Heart right ventricle (tissue), 16 donors: ENCODE measurements around the gene UBASH3B. TPM values are rescaled to one million over a fixed set of nuclear protein-coding genes. Genes with fewer than 3 reads are reported as not detected.

Experiments used
- ATAC-seq, 8 donors: fragments of 200-7000 bp; cut with Tn5 transposase; one replicate each; pipeline ENCODE4 v1.9.1; 2020; ENCODE audit warnings: mild to moderate bottlenecking in 8 of 8, moderate library complexity in 8 of 8, moderate number of reproducible peaks in 1 of 8
- DNase-seq, 2 donors: peaks; one replicate each; pipeline ENCODE4 v3.0.0-alpha.2; 2020
- H3K27ac ChIP-seq, 10 donors: fragments of 200-600 bp; sonication (generic) in 2 of 10; one replicate each; pipeline versions ENCODE4 v1.5.0 to v1.8.0; 2020 to 2022; ENCODE audit warnings: mild to moderate bottlenecking in 3 of 10
- H3K27me3 ChIP-seq, 7 donors: fragments of 200-600 bp; one replicate each; pipeline ENCODE4 v1.8.0; 2021 to 2022; ENCODE audit warnings: mild to moderate bottlenecking in 2 of 7
- H3K36me3 ChIP-seq, 9 donors: fragments of 200-600 bp; sonication (generic) in 1 of 9; one replicate each; pipeline versions ENCODE4 v1.5.0 to v1.8.0; 2020 to 2022; ENCODE audit warnings: mild to moderate bottlenecking in 2 of 9
- H3K4me1 ChIP-seq, 9 donors: fragments of 200-600 bp; sonication (generic) in 1 of 9; one replicate each; pipeline versions ENCODE4 v1.5.0 to v1.8.0; 2020 to 2022; ENCODE audit warnings: mild to moderate bottlenecking in 4 of 9
- H3K4me3 ChIP-seq, 10 donors: fragments of 200-600 bp; sonication (generic) in 2 of 10; one replicate each; pipeline versions ENCODE4 v1.5.0 to v1.8.0; 2020 to 2022; ENCODE audit warnings: mild to moderate bottlenecking in 7 of 10, moderate library complexity in 2 of 10
- H3K9me3 ChIP-seq, 11 donors: fragments of 200-600 bp in 10 of 11; sonication (generic) in 2 of 11; one replicate each; pipeline versions ENCODE4 v1.5.0 to v1.8.0; 2013 to 2022; ENCODE audit warnings: mild to moderate bottlenecking in 2 of 11, control low read depth in 1 of 11, moderate library complexity in 1 of 11
- CTCF ChIP-seq, 9 donors: fragments of 200-600 bp; sonication (generic) in 2 of 9; IDR thresholded peaks; one replicate each; pipeline versions ENCODE4 v1.5.0 to v1.8.0; 2021 to 2022; ENCODE audit warnings: antibody characterized with exemption in 9 of 9, mild to moderate bottlenecking in 5 of 9, moderate library complexity in 1 of 9
- WGBS, 2 donors: extraction: QIAGEN DNeasy Blood & Tissue Kit; methylation state at CpG; one replicate each; pipeline ENCODE4 v1.1.7; 2013; ENCODE audit warnings: inconsistent platforms in 1 of 2; 5-methylcytosine and 5-hydroxymethylcytosine counted together
- intact Hi-C, 10 donors: fragments of 100-400 bp; cut with DNase I; formaldehyde crosslinking; loops; one replicate each; pipeline versions ENCODE4 v1.11.1 to v1.14.2; 2022
- polyA plus RNA-seq, 2 donors: library from polyadenylated mRNA; stranded (reverse); fragments of 200-250 nt; gene quantifications; one replicate each; pipeline ENCODE4 v1.2.3, GENCODE V29; 2013
- total RNA-seq, 10 donors: library from RNA; stranded (reverse); fragmentation: NEBNext Ultra II Directional in 3 of 10; extraction: Animal tissue kit (Norgen Biotek cat#: 25700) in 3 of 10; gene quantifications; one replicate each; pipeline versions ENCODE4 v1.2.1 to v1.2.4, GENCODE V29; 2021 to 2023
- donor health status: Arrhythmogenic right ventricular cardiomyopathy.
- donor health status: ischemic (EF 13 %, LVEDD 7.1; RV severe dilation, severe dysfunction).
- donor health status: healthy with polysubstance abuse.
- donor health status: DM: no; HTN: yes; CAD: no.
- donor health status: DM: no; HTN: no; CAD: no.
- donor health status: ischemic (EF 25% LVEDD 6.9; RV normal size, moderate dysfunction).
- donor health status: ischemic (EF 25% LVEDD 5.7; RV mildly dilated, moderate dysfunction).
- donor health status: healthy.
- donor health status: DM: yes; HTN: yes; CAD: no.
- donor health status: Ischemic cardiomyopathy.
- donor health status: ischemic (EF 35%, LVEDD 5.7; RV mildly dilated, moderate dysfunction).
- donor health status: nonischemic (EF 11% LVEDD 7.7; RV severe dilation, severe dysfunction).
- donor health status: DM: yes; HTN: yes; CAD: no.
- donor health status: PGD.
- donor health status: ischemic (EF 29% LVEDD 5.4; RV normal size, mild dysfunction).
- donor health status: nonischemic (EF 23%, LVEDD 6.1; RV moderate dilation, normal function).

The UBASH3B gene
- total and polyA plus RNA-seq, 12 donors, result 0.51 to 8.0 (median 1.5) TPM

GRCh38 chr11:122681735-122682134 is 26.2 kb downstream of the UBASH3B start:
- intact Hi-C loops, result no loop called here
- no peak for TF ChIP-seq CTCF (IDR thresholded peaks at IDR 0.05)
- H3K36me3 ChIP-seq, result no peaks in the 10 kb centered on the region
- H3K4me3 ChIP-seq, result no peak overlapping the region
- 69 to 88% methylated on average over 7 of the region's 7 CpGs for WGBS, 2 donors
- ATAC-seq (peak in 2 of 8 donors; percentile 33 to 59), DNase-seq (no peak)
- peaks cover 0 to 7% (median 0%) of the 10 kb centered on the region in 9 donors for H3K4me1 ChIP-seq
- H3K27ac ChIP-seq, result no peak overlapping the region
- H3K9me3 ChIP-seq, result no peaks in the 10 kb centered on the region
- H3K27me3 ChIP-seq, result no peaks in the 10 kb centered on the region

DNA sequence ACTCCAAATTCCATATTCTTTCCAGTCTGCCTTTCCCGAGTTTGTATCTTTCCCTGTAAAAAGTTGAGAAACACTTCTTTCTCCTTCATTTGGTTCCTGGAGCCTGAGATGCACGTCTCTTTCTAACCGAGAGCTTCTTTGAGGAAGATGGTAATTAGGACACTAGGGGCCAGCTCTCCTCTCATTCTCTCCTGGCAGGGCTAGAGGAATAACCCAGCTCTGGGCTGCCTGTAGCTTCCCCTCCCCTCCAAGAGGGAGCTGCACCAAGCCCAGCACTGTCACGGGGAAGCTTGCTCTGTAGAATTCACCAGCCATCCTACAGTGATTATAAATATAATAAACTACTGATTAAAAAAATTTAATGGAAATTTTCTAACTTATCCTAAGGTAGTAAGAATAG is 26.9 kb downstream of the UBASH3B start:
- TF ChIP-seq CTCF (IDR thresholded peaks at IDR 0.05), result no peak
- WGBS, 2 donors, result 68 to 88% methylated on average over 4 of the region's 4 CpGs
- ATAC-seq, result no peak

DNA sequence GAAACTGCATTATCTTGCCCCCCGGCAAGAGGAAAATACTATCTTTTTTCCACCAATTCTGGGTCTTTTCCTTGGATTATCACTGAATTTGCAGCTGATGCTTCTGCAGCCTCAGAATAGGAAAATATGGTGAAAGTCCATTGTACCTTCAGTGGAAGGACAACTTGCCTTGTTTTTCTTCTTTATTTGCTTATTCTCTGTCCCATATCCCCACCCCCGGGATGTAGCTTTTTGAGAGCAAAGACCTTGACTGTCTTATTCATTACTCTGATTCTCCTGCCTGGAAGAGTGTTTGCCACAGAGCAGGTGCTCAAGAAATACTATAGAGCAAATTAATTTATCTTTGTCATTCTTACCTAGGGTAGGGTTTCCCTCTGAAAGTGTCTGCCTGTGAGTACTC is 29.5 kb downstream of the UBASH3B start:
- ATAC-seq, result no peak

More for the DNA sequence above, 26.9 kb downstream of the UBASH3B start:
- Histone ChIP-seq H3K27me3 (no peaks in the 10 kb centered on the region), H3K9me3 (no peaks in the 10 kb centered on the region), H3K36me3 (no peaks in the 10 kb centered on the region), H3K4me1 (peaks cover 0 to 11% (median 0%) of the 10 kb centered on the region in 9 donors), H3K27ac (no peak overlapping the region), H3K4me3 (no peak overlapping the region)
- intact Hi-C loops, result no loop called here
- no peak for DNase-seq

GRCh38 chr11:122686111-122686510 is 30.6 kb downstream of the UBASH3B start:
- H3K4me1 ChIP-seq, result peaks cover 0 to 37% (median 6%) of the 10 kb centered on the region in 9 donors
- H3K36me3 ChIP-seq, result no peaks in the 10 kb centered on the region
- no peak for DNase-seq
- H3K27me3 ChIP-seq, result no peaks in the 10 kb centered on the region
- H3K4me3 ChIP-seq, result no peak overlapping the region
- intact Hi-C loops, result no loop called here
- no peak for TF ChIP-seq CTCF (IDR thresholded peaks at IDR 0.05)
- 60 to 77% methylated on average over 8 of the region's 8 CpGs for WGBS, 2 donors
- no peaks in the 10 kb centered on the region for H3K9me3 ChIP-seq
- ATAC-seq, result peak in 1 of 8 donors; percentile 37
- no peak overlapping the region for H3K27ac ChIP-seq

More for the DNA sequence above, 29.5 kb downstream of the UBASH3B start:
- intact Hi-C loops, result no loop called here
- peaks cover 0 to 28% (median 0%) of the 10 kb centered on the region in 9 donors for H3K4me1 ChIP-seq
- H3K27me3 ChIP-seq, result no peaks in the 10 kb centered on the region
- H3K4me3 ChIP-seq, result no peak overlapping the region
- DNase-seq, result no peak
- H3K36me3 ChIP-seq, result no peaks in the 10 kb centered on the region
- WGBS, 2 donors, result 77 to 79% methylated on average over 2 of the region's 2 CpGs
- no peak overlapping the region for H3K27ac ChIP-seq
- no peak for TF ChIP-seq CTCF (IDR thresholded peaks at IDR 0.05)
- no peaks in the 10 kb centered on the region for H3K9me3 ChIP-seq
